Uterus (tissue), 2 donors: Measurements from ENCODE around the gene BCKDHB.

Source experiments
- CTCF ChIP-seq, 4 experiments: fragments of 200-600 bp in 2 of 4; fragments of 450-650 bp in 2 of 4; sonication (generic) in 2 of 4; IDR thresholded peaks; one replicate each; pipeline ENCODE4 v1.5.1; 2016 to 2019; ENCODE audit warnings: antibody characterized with exemption in 4 of 4, mild to moderate bottlenecking in 2 of 4, moderate library complexity in 1 of 4
- POLR2A ChIP-seq, 2 donors: fragments of 450-650 bp; IDR thresholded peaks; one replicate each; pipeline ENCODE4 v1.6.1; 2016; ENCODE audit warnings: antibody characterized with exemption in 2 of 2, mild to moderate bottlenecking in 1 of 2, moderate library complexity in 1 of 2

GRCh38 chr6:80363501-80364122, 257.1 kb downstream of the BCKDHB start:
- no peak for TF ChIP-seq CTCF (IDR thresholded peaks at IDR 0.05)
- TF ChIP-seq POLR2A (IDR thresholded peaks at IDR 0.05), result no peak
